ENCODE results near the gene SLC22A17.

Gene SLC22A17

DNA sequence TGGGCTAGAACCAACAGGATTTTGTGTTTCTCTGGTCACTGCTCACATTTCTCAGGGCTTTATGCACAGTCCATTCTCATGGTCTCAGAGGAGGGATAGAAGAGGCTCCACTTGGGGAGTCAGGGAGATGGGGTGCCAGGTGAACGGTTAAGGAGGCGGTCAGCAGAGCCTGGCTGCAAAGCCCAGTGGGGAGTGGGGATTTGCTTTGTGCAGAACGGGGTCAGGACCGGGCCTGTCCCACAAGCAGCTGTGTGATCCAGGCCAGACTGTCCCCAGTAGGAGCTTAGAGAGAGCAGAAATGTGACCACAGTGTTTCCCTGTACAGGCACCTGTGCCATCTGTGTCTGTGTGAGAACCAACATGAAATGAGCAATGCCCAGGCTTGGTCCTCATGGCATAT is 28.3 kb upstream of the SLC22A17 start:
- DNase-seq = no peak

DNA sequence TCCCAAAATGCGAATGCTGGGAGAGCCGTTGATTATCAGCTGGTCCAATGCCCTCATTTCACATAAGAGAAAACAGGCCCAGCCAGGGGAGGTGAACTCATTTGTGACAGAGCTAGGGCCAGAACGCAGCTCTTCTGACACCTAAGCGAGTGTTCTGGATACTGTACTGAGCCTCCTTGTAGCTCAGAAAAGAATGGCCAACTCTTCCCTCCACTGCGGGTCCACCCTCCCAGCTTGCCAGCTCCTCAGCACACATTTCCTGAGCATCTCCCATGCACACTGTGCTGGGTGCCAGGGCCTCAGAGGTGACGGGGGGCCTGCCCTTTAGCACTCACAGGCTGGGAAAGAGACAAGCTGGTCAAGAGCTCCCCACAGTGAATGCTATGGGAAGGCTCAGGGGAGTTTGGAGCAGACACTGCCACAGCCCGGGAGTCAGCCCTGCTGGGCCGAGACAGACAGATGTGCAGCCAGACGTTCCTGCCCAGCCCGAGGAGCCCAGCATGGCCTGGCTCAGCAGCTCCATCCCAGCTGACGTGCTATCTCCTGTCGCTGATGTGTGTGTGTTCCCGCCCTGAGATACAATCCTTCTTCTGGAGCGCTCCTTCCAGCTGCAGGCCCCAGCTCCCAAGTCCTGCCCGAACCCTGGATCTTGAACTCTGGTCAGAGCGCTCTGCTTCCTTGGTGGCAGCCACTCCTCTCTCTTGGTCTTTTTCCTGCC is 27.7 kb upstream of the SLC22A17 start:
- DNase-seq = no peak

DNA sequence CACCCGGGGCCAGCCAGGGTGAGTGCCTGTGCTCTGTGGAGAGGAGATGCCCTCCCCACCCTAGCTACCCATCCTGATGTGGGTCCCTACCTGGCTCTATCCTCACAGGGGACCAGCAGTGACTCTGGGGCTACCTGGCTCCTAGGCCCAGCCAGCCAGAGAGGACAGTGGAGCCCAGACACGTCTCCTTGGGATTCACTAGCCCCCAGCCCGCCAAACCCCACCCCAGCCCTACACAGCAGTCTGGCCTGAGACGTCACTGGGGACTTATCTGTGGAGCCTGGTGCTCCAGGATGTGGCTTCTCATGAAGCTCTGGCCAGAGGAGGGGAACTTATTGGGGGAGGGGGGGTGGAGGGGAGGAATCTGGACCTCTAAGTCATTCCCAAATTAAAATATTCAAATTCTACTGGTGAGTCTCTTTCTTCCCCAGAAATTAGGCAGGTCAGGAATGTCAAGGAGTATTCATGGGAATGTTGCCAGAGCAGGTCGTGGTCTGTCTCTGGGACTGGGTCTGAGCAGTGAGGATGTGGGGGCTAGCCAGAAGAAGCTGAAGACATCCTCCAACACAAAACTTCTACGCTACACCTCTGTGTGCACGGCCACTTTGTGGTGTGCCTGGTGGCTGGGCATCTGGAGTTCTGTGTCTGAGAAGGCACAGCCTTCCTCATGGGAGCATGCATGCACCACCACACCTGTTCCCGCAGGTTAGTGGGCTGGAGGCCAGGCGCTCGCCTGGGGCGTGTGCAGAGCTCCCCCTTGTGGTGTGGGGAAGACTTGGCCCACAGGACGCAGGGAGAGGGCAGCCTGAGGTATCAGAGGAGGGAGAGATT is 26.9 kb upstream of the SLC22A17 start:
- DNase-seq = peak; percentile 69

DNA sequence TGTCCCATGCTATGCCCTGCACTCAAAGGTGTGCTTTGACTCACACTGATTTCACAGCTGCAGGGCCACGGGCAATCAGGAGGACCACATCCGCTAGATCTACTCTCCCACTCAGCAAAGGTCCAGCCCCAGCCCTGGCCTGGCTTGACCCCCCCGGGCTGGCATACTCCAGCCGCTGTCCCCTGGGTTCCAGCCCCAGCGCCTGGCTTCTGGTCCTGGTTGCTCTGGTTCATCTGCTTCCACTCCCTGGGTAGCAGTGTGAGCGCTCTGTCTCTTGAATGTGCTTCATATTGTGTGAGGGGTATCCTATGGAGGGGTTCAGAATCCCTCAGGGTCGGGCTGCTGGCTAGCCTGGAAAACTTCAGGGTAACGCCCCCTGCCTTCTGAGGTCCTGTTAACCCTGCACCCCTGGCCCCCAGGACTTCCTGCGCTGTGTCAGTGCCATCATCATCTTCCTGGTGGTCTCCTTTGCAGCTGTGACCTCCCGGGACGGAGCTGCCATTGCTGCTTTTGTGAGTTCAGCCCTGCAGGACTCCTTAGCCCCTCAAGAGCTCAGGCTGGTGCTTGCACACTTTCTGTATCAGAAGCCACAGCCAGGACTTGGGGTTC is 26.0 kb upstream of the SLC22A17 start:
- DNase-seq = no peak

DNA sequence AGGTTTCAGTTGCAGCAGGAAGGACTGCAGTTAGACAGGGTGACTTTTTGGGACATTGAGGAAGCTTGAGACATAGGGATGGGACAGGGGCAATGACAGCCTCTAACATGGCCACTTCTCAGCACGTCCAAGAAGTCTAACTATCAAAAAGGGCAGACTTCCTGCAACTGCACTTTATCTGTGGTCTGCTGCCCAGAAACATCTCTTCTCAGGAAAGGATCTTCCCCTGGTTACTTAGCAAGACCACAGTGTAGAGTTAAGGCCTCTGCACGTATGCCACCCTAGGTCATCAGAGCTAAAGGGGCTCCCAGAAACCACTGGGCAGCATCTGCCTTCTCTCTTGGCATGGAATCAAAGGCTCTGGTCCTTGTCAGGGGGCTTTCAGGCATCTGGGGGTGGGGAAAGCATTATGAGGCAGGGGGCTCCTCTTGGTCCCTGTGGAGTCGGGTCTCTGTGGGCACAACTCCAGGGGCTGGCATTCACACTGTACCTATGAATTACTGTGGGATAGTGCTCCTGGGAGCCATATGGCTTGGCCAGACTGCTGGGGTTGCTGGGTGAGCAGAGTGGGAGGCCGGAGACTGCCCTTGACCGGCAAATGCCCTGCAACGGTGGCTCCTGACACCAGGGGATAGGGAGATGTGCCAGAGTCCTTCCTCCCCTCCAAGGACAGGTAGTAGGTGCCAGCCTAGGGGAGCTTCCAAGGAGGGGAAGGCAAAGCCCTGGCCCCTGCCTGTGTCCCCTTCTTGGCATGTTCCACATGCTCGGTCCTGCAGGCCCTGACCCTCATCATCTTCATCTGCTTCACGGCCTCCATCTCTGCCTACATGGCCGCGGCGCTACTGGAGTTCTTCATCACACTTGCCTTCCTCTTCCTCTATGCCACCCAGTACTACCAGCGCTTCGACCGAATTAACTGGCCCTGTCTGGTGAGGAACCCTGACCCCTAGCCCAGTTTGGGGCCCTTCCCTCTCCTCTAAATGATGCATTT is 25.2 kb upstream of the SLC22A17 start:
- DNase-seq = no peak

DNA sequence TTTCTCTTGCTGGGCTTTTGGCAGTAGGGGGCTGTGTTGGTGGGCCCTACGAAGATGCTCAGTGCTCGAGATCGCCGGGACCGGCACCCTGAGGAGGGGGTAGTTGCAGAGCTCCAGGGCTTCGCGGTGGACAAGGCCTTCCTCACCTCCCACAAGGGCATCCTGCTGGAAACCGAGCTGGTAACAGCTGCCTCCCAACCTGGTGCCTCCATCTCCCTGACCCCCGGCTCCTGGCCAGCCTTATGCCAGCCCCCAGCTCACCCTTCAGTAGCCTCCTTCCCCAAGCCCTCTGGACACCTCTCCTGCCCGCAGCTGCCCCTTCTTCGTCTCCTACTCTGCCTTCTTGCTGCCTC is 24.5 kb upstream of the SLC22A17 start:
- no peak for DNase-seq

DNA sequence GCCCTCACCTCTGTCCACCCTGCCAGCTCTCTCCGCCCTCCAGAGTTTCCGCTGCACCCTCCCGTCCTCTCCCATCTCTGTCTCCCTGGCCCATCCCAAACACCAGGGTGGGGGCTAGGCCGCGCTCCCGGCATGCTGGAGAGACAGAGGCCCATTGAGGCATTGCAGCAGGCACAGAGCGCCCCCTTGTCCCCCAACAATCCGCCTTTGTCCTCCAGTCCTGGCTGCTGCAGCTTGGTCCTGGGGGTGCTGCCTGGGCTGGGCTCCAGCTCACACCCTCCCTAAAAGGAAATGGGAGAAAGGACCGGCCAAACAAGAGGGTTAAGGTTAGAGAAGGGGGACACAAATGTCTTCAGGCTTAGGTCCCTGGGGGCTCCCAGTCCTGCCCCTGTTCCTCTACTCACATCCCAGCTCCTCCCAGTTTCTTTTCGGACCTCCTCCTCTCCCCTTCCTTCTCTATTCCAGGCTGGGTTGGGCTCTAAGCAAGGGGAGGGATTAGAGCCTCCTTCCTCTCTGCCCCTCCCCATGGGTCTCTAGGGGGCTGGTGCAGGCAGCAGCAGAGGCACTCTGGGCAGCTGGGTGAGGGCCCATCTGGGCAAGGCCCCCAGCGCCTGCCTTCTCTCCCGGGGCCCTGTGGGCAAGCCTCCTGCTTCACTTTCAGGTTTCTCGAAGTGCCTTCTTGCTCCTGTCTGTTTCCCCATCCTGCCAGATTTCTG is 24.0 kb upstream of the SLC22A17 start, which contains the start of gene CMTM5:
Gene CMTM5, plus strand, starts transcription at position 565 of the 716 bp plus-strand sequence. CDS start 206 bp downstream, outside the sequence.
- no peak for DNase-seq

DNA sequence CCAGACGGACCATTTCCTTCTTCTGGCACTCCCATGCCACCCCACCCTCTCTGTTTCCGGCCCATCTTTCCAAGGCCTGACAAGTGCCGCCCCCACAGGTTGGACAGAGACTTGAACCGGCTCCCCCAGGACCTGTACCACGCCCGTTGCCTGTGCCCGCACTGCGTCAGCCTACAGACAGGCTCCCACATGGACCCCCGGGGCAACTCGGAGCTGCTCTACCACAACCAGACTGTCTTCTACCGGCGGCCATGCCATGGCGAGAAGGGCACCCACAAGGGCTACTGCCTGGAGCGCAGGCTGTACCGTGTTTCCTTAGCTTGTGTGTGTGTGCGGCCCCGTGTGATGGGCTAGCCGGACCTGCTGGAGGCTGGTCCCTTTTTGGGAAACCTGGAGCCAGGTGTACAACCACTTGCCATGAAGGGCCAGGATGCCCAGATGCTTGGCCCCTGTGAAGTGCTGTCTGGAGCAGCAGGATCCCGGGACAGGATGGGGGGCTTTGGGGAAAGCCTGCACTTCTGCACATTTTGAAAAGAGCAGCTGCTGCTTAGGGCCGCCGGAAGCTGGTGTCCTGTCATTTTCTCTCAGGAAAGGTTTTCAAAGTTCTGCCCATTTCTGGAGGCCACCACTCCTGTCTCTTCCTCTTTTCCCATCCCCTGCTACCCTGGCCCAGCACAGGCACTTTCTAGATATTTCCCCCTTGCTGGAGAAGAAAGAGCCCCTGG is 23.0 kb upstream of the SLC22A17 start:
- DNase-seq = no peak

DNA sequence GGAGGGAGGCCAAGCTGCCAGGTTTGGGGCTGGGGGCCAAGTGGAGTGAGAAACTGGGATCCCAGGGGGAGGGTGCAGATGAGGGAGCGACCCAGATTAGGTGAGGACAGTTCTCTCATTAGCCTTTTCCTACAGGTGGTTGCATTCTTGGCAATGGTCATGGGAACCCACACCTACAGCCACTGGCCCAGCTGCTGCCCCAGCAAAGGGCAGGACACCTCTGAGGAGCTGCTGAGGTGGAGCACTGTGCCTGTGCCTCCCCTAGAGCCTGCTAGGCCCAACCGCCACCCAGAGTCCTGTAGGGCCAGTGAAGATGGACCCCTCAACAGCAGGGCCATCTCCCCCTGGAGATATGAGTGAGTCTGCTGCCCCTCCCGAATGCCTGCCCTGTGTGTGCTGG is 20.4 kb upstream of the SLC22A17 start:
- DNase-seq = no peak

DNA sequence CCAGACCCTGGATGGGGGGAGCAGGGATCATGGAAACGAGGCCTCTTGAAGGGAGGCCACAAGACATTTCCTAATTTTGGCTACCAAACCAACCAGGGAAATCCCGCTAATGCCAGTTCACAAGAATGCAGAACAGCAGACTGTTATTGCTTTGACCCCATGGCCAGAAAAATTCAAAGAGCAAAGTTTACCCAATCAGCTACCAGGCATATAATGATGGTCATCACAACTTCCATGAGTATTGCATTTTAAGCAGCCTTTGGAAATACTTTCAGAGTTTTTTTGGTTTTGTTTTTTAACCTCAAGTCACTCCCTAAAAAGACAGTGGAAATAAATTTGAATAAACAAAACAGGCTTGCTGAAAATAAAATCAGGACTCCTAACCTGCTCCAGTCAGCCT is 19.8 kb upstream of the SLC22A17 start, which contains the start of gene IL25:
Gene IL25, plus strand, starts transcription at position 301 of the 400 bp plus-strand sequence.
- no peak for DNase-seq

DNA sequence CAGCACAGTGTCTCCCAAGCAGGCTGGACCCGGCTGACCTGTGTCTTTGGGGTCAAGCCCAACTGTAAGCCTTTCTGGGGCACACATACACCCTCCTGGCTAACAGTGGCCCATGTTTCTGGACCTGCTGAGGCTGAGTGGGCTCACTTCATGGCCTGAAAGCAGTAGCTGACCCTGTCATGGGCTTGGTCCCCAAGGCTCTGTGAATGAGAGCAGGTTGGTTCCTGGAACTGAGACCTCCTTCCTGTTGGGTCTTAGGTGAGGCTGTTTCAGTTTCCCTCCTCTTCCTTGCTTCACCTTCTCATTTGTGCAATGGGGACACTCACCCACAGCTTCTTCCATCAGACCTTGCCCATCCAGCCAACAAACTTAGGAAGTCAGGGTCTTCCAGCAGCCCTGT is 19.2 kb upstream of the SLC22A17 start:
- no peak for DNase-seq

DNA sequence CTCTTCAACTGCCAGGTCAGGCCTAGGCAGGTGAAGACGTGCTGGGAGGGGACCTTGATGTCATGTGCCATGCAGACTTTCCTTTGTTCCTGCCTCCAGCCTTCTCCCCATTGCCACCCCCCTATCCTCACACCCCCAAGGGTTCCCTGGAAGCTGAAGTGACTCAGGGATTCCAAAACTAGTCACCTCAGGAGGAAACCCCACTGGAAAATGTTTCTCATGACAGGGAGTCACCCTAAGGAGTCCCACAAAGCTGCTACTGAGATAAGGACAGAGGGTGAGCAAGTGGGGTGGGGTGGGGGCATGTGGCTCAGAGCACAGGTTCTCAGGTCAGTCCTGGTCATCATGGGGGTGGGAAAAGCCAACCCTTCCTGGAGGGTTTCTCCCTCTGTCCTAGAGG is 17.5 kb upstream of the SLC22A17 start:
- DNase-seq = no peak

DNA sequence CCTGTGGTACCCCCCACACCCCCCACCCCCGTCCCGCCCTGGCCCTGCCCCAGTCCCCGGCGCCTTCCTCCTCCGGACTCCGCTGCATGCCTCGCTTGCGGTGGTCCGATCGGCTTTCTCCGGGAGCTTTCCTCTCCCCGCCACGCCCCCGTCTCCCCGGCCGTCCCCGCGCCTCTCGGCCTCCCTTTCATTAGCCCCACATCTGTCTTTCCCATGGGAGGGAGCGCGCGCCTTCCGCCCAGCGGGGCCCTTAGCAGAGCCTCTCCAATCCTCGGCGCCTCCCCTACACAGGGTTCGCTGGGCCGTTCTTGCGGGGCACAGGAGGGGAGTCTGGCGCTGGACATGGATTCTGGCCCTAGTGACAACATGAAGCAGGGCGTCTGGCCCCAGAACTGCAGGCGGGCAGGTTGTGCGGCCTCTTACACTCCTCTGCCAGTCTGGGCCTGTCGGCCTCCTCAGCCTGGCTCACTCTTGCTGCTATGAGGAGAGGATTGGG is 13.8 kb upstream of the SLC22A17 start:
- DNase-seq = no peak

DNA sequence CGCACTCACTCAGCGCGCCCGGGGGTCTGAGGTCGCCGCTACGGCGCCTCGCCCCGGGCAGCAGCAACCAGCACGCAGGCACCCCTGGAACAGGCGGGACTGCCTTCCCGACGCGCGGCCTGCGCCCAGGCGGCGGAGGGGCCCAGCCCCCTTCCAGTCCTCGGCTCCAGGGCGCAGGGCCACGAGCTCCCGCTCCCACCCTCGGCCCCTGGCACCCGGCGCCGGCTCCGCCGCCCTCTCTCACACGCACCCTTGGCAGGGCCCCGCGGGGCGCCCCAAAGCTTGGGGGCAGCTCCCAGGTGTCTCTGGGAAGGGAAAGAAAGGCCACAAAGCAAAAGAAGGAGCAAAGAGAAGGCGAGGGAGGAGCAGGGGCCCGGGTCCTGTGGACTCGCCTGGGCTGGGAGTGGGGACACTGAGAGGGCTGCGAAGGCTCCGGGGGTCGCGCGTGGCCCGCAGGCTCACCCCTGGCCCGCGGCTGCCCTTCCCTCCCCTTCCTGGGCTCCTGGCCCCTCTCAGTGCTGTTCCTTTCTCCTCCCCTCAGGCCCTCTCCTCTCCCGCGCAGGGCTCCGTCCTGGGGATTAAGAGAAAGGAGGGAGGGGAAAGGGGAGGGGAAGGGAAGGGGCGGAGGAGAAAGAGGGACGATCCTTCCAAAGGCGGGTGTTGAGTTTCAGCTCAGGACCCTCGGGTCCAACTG is 13.2 kb upstream of the SLC22A17 start:
- DNase-seq = no peak

DNA sequence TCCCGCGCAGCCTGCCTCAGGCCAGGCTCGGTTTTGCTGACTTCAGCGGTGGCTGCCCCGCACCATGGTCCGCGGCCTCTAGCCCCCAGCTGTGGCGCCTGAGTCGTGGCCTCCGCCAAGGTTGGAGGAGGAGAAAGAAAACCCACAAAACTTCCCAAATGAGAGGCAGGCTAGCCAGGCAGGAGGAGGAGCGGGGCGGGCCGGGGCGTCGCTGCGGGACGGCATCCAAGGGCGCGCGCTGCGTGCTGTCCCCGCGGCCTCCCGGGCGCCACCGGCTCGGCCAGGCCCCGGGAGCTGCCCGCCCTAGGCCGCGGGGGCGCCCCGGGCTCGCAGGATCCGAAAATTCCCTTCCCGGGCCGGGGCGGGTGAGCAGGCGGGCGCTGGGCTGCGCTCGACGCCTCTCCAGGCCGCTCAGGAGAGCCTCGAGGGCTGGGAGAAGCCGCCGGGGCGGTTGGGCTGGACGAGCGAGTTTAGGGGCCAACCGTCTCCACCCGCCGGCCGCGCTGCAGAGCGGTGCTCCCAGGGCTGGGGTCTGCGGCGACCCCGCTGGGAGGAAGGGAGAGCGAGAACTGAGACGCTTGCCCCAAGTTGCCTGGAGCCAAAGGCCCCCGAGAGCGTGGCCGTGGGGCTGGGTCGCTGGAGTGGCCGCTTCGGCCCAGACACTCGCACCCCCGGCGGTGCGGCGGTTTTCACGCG is 12.5 kb upstream of the SLC22A17 start, which contains the start of gene EFS:
Gene EFS, minus strand, starts transcription at position 137 of the 696 bp plus-strand sequence. CDS start 147 bp downstream, outside the sequence.
- DNase-seq = no peak

DNA sequence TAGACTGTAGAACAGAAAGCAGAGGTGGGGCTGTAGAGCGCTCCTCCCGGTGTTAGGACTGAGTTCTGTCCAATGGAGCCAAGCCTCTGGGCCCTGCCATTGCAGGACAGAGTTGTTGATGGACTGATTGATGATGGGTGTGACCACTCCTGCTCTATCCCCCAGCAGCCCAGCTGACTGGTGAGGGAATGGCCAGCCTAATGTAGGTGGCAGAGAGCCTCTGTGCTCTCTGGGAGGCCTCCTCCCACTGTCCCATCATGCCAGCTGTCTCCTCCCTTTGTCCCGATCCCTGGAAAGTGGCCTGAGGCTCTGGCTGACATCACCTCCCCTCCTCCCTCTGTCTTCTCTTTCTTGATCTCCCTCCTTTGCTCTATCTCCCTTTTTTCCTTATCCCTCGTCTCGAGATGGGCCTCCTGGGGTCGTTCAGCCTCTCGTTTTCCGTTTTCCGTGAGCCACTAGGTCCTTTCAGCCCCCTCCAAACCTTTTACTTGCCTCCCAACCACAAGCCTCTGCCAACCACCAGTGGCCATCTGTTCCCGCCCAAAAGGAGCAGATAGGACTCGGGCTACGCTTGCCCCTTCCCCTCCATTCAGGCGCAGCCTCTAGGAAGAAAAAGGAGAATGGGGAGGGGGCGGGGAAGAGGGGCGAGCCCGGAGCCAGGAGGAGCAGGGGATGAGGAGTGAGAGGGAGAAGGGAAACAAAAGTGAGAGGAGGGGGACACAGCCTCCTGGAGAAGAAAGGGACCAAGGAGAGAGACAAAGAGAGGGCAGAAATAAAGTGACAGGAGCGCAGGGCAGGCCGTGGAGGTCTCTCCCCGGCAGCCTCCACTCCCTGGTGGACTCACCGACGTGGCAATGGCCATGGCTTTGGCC is 11.7 kb upstream of the SLC22A17 start:
- no peak for DNase-seq

DNA sequence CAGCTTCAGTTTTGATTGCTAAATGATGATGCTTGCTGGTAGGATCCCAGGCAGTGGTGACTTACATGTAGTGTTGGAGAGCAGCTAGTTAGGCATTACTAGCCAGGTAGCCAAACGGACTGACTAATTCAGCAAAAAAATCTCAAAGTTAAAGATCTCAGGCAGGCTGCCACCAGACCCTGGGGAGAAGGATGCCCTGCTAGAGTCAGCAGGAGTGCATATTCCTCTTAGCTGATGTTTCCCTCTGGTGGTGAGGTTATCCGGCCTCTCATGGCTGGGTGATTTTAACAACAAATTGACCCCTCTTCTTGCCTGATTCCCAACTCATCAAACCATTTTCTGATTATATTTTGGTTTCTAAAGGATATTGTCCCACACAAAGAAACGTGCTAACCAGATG is 9.5 kb upstream of the SLC22A17 start:
- DNase-seq = peak; percentile 32

DNA sequence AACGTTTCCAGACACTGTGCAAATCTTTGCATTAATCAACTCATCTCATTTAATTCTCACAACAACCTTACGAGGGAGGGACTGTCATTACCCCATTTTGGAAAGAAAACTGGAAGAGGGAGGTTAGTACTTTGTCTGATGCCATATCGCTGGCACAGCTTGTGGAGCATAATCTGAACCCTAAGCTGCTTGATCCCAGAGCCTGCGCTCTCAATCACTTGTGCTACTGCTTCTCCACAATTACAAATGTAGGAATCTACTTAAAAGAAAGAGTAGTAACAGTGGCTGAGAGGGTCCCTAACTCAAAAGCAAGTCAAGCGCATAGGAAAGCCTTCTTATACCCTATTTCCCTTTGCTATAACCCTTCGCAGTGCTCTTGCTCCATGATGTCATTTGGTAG is 9.1 kb upstream of the SLC22A17 start:
- DNase-seq = no peak

DNA sequence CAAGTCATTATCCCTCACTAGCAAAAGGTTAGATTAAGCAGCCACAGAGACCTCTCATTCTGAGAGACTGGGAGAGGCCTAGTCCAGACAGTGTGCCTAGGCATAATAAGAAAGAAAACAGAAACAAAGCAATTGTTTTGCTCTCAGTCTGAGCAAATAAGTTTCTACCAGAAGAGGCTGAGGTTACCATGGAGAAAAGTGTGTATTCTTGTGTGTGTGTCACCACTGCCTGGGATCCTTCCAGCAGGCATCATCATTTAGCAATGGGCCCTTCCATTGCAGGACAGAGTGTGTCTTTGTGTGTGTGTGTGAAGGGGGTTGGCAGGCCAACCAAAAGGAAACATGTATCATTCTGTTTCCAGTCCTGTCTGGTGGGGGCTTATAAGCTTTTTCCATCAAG is 8.6 kb upstream of the SLC22A17 start:
- DNase-seq = no peak

Measured in RPMI8226 (cell line).